HepG2 (cell line): ENCODE measurements around the gene RNF40. TPM values are rescaled to one million over a fixed set of nuclear protein-coding genes. Genes with fewer than 3 reads are reported as not detected.

Source experiments
- ATF3 ChIP-seq: sonication (generic); formaldehyde crosslinking; IDR thresholded peaks from 2 replicates; pipeline ENCODE4 v1.4.0; 2020; ENCODE audit warnings: missing genetic modification reagents
- EP300 ChIP-seq, 3 experiments: sonication (generic) in 1 of 3; formaldehyde crosslinking in 1 of 3; IDR thresholded peaks; 2 replicates each; pipeline versions ENCODE4 v1.5.1 to v1.6.1; 2011 to 2020; ENCODE audit warnings: low read depth in 2 of 3, low read length in 2 of 3, borderline replicate concordance in 1 of 3, improper control_type of control experiment in 1 of 3, mild to moderate bottlenecking in 1 of 3, missing genetic modification reagents in 1 of 3, moderate library complexity in 1 of 3
- ETV6 ChIP-seq: sonication (generic); formaldehyde crosslinking; conservative IDR thresholded peaks from 2 replicates; pipeline ENCODE4 v1.4.0; 2020; ENCODE audit warnings: missing genetic modification reagents
- GLI4 ChIP-seq: sonication (generic); formaldehyde crosslinking; IDR thresholded peaks from 2 replicates; pipeline ENCODE4 v1.5.1; 2020; ENCODE audit warnings: missing genetic modification reagents, mild to moderate bottlenecking, moderate library complexity, borderline replicate concordance
- GMEB2 ChIP-seq: IDR thresholded peaks from 2 replicates; pipeline ENCODE4 v1.6.1; 2016; ENCODE audit warnings: missing biosample characterization, missing genetic modification reagents, low read depth
- HDAC1 ChIP-seq: sonication (generic); formaldehyde crosslinking; IDR thresholded peaks from 2 replicates; pipeline ENCODE4 v1.5.1; 2020; ENCODE audit warnings: mild to moderate bottlenecking, missing genetic modification reagents
- HMGXB4 ChIP-seq, 2 experiments: sonication (generic) in 1 of 2; formaldehyde crosslinking in 1 of 2; IDR thresholded peaks; 2 replicates each; pipeline versions ENCODE4 v1.4.0 to v1.6.1; 2018 to 2020; ENCODE audit warnings: missing genetic modification reagents in 2 of 2, borderline replicate concordance in 1 of 2, low read depth in 1 of 2, mild to moderate bottlenecking in 1 of 2, missing biosample characterization in 1 of 2
- KAT7 ChIP-seq: IDR thresholded peaks from 2 replicates; pipeline ENCODE4 v1.6.1; 2018; ENCODE audit warnings: borderline replicate concordance, missing compliant biosample characterization
- MED1 ChIP-seq: sonication (generic); formaldehyde crosslinking; IDR thresholded peaks from 2 replicates; pipeline ENCODE4 v1.4.0; 2020; ENCODE audit warnings: missing genetic modification reagents
- MNT ChIP-seq: fragments of 450-650 bp; IDR thresholded peaks from 2 replicates; pipeline ENCODE4 v1.6.1; 2016
- MTF1 ChIP-seq: sonication (generic); formaldehyde crosslinking; IDR thresholded peaks from 2 replicates; pipeline ENCODE4 v1.5.0; 2020; ENCODE audit warnings: missing genetic modification reagents
- RBFOX2 ChIP-seq: fragments of 200-400 bp; formaldehyde crosslinking; IDR thresholded peaks from 2 replicates; pipeline ENCODE4 v1.6.1; 2017; ENCODE audit warnings: low read depth, mild to moderate bottlenecking, low read length
- SCMH1 ChIP-seq: sonication (generic); formaldehyde crosslinking; IDR thresholded peaks from 2 replicates; pipeline ENCODE4 v1.9.0; 2021; ENCODE audit warnings: missing genetic modification reagents, mild to moderate bottlenecking, borderline replicate concordance
- SIN3B ChIP-seq: fragments of 150-350 bp; IDR thresholded peaks from 2 replicates; pipeline ENCODE4 v1.6.1; 2014; ENCODE audit warnings: low read length
- SMAD9 ChIP-seq: sonication (generic); formaldehyde crosslinking; IDR thresholded peaks from 2 replicates; pipeline ENCODE4 v1.5.1; 2020; ENCODE audit warnings: mild to moderate bottlenecking, missing genetic modification reagents
- SRSF4 ChIP-seq: fragments of 200-400 bp; formaldehyde crosslinking; IDR thresholded peaks from one replicate; pipeline ENCODE4 v1.6.1; 2018; ENCODE audit warnings: mild to moderate bottlenecking, low read depth, low read length, moderate library complexity; ENCODE audit not compliant: poor library complexity, severe bottlenecking
- U2AF1 ChIP-seq: fragments of 200-400 bp; formaldehyde crosslinking; optimal IDR thresholded peaks from 2 replicates; pipeline ENCODE3; 2017; ENCODE audit warnings: mild to moderate bottlenecking, low read depth, low read length
- YEATS4 ChIP-seq: sonication (generic); formaldehyde crosslinking; IDR thresholded peaks from 2 replicates; pipeline ENCODE4 v1.4.0; 2020; ENCODE audit warnings: missing genetic modification reagents, borderline replicate concordance
- ZNF101 ChIP-seq: sonication (generic); formaldehyde crosslinking; IDR thresholded peaks from 2 replicates; pipeline ENCODE4 v1.4.0; 2020; ENCODE audit warnings: mild to moderate bottlenecking, low read depth, missing genetic modification reagents, borderline replicate concordance
- ZNF275 ChIP-seq: sonication (generic); formaldehyde crosslinking; IDR thresholded peaks from 2 replicates; pipeline ENCODE4 v1.8.0; 2022; ENCODE audit warnings: missing genetic modification reagents, mild to moderate bottlenecking, inconsistent platforms, borderline replicate concordance
- ZSCAN12 ChIP-seq: sonication (generic); formaldehyde crosslinking; IDR thresholded peaks from 2 replicates; pipeline ENCODE4 v1.9.0; 2021; ENCODE audit warnings: mild to moderate bottlenecking, missing genetic modification reagents
- polyA plus RNA-seq, 8 experiments: library from polyadenylated mRNA; depleted of rRNA in 3 of 8; stranded (reverse) in 7 of 8; unstranded in 1 of 8; fragments of >200 nt; fragmentation: Illumina TruSeq in 4 of 8; extraction: Trizol in 4 of 8; gene quantifications; 2 replicates each; pipeline versions ENCODE4 v1.2.1 to v1.2.3, GENCODE V29; 2011 to 2016; ENCODE audit warnings: low read depth in 4 of 8, missing spikeins in 1 of 8, mixed read lengths in 1 of 8; ENCODE audit not compliant: insufficient read depth in 1 of 8
- total RNA-seq, 5 experiments: library from RNA; depleted of rRNA; stranded (reverse); fragments of >200 nt; fragmentation: Illumina TruSeq; extraction: Trizol; gene quantifications; 2 replicates each; pipeline ENCODE4 v1.2.3, GENCODE V29; 2016; ENCODE audit warnings: low read depth in 1 of 5

Gene RNF40
- total and polyA plus RNA-seq, 2 of the 13 experiments (the other 11 are each of a cell fraction or from before 2014, with no cell fraction given), result 84.0 to 85.6 TPM

- TF ChIP-seq U2AF1 (peak; percentile 87), ZSCAN12 (no peak), GMEB2 (CRISPR knock-in tag) (peak; percentile 57; the same call in 1 of the 2 replicates), MTF1 (CRISPR knock-in tag) (no peak), SRSF4 (no peak), MED1 (CRISPR knock-in tag) (peak; percentile 66; the same call in 1 of the 2 replicates), YEATS4 (peak; percentile 64; the same call in 1 of the 2 replicates), SCMH1 (CRISPR knock-in tag) (no peak), GLI4 (no peak; the same call in 1 of the 2 replicates), ETV6 (CRISPR knock-in tag) (0 out of 2 replicates have a peak, but pooled peaks have one; percentile 27), EP300 (IDR thresholded peaks at IDR 0.05; ENCODE audit: low read depth in 2 of 2, low read length in 2 of 2) (peak; percentile 28 to 35; a peak in 3 of 4 replicates), EP300 (CRISPR knock-in tag; IDR thresholded peaks at IDR 0.05; ENCODE audit: borderline replicate concordance) (peak; percentile 32; the same call in 1 of the 2 replicates), ZNF275 (0 out of 2 replicates have a peak, but pooled peaks have one; percentile 22), KAT7 (peak; percentile 32; the same call in 1 of the 2 replicates), SIN3B (0 out of 2 replicates have a peak, but pooled peaks have one; percentile 46), ATF3 (CRISPR knock-in tag) (no peak), MNT (peak; percentile 87), SMAD9 (CRISPR knock-in tag) (no peak; the same call in 1 of the 2 replicates), RBFOX2 (peak; percentile 91), HDAC1 (CRISPR knock-in tag) (peak; percentile 80), ZNF101 (CRISPR knock-in tag) (no peak), HMGXB4 (CRISPR knock-in tag; IDR thresholded peaks at IDR 0.05; ENCODE audit: borderline replicate concordance in 1 of 2, low read depth in 1 of 2) (peak; percentile 7 to 47; a peak in 2 of 4 replicates)
These were observed 14.1 kb upstream of the RNF40 start, which contains the start of gene PHKG2 (continued) for GRCh38 chr16:30747799-30748633.
